Activated naive CD4-positive, alpha-beta T cell treated with anti-CD3 and anti-CD28 coated beads for 36 hours (primary cell): ENCODE data around the gene DLGAP1. TPM values are rescaled to one million over a fixed set of nuclear protein-coding genes. Genes with fewer than 3 reads are reported as not detected.
A peak's percentile ranks its signal among the peaks of the same experiment; 100 is the strongest.

ENCODE experiments used
- CTCF ChIA-PET: fragments of 350-600 bp; sonication (Branson Sonifier 250); formaldehyde crosslinking; loops from one replicate; lab custom pipeline; 2021; ENCODE audit warnings: antibody characterized with exemption; lab: Charles Lee
- DNase-seq: peaks from one replicate; pipeline ENCODE4 v3.0.0-alpha.2; 2020
- H3K27ac Mint-ChIP-seq: one replicate; pipeline ENCODE4 v1.8.0; 2021; ENCODE audit warnings: mild to moderate bottlenecking, mixed read lengths
- H3K27me3 Mint-ChIP-seq: one replicate; pipeline ENCODE4 v1.8.0; 2021; ENCODE audit warnings: low read depth, mixed read lengths
- H3K36me3 Mint-ChIP-seq: one replicate; pipeline ENCODE4 v1.8.0; 2021; ENCODE audit warnings: low read depth, mixed read lengths
- H3K4me1 Mint-ChIP-seq: one replicate; pipeline ENCODE4 v1.8.0; 2021; ENCODE audit warnings: low read depth, mixed read lengths
- H3K4me3 Mint-ChIP-seq: one replicate; pipeline ENCODE4 v1.8.0; 2021; ENCODE audit warnings: mild to moderate bottlenecking, moderate library complexity, mixed read lengths
- H3K9me3 Mint-ChIP-seq: one replicate; pipeline ENCODE4 v1.8.0; 2021; ENCODE audit warnings: mixed read lengths
- intact Hi-C: fragments of 100-400 bp; cut with micrococcal nuclease; formaldehyde crosslinking; loops from one replicate; pipeline ENCODE4 v1.15.1; 2023
- total RNA-seq, 2 experiments: library from RNA; stranded (reverse); gene quantifications; one replicate each; pipeline ENCODE4 v1.2.3, GENCODE V29; 2021

The DLGAP1 gene
- total RNA-seq, 2 experiments from 2014 or later, result not detected

DNA sequence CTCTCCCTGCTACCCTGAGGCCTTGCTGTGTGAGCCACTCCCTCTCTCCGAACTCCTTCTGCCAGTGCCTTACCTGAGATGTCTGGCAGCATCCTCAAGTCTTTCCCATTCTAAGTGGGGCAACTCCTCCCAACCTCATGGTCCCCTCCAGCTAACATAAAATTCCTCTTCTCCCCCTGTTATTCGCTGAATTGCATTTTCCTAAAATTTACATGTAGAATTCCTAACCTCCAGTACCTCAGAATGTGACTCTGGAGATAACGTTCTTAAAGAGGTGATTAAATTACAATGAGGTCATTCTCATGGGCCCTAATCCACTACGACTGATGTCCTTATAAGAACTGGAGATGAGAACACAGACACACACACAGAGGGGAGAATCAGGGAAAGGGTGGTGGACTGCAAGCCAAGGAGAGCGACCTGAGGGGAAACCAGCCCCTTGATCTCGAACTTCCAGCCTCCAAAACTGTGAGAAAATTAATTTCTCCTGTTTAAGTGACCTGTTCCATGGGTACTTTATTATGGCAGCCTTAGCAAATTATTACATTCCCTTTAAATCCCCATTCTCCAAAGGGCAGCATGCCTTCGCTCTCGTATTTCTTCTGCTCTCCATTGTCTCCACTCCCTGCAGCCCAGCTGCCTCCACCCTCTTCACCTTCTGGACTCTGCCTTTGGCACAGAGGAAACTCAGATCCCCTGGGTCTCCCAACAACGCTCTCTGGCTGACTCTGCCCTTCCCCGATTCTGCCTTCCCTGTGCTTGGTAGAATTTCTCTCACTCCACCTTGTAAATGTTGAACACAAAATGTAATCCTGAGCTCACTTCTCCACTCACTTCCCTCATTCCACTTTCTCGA lies 934.6 kb downstream of the DLGAP1 start:
- no peak for DNase-seq
- Mint-ChIP-seq H3K27ac (no peak overlapping the region), H3K4me1 (peaks cover 1% of the 10 kb centered on the region), H3K36me3 (no peaks in the 10 kb centered on the region), H3K9me3 (peaks cover 6% of the 10 kb centered on the region), H3K4me3 (no peak overlapping the region), H3K27me3 (peaks cover 4% of the 10 kb centered on the region)
- intact Hi-C loops, result no loop called here
- CTCF ChIA-PET, result no interaction called here

DNA sequence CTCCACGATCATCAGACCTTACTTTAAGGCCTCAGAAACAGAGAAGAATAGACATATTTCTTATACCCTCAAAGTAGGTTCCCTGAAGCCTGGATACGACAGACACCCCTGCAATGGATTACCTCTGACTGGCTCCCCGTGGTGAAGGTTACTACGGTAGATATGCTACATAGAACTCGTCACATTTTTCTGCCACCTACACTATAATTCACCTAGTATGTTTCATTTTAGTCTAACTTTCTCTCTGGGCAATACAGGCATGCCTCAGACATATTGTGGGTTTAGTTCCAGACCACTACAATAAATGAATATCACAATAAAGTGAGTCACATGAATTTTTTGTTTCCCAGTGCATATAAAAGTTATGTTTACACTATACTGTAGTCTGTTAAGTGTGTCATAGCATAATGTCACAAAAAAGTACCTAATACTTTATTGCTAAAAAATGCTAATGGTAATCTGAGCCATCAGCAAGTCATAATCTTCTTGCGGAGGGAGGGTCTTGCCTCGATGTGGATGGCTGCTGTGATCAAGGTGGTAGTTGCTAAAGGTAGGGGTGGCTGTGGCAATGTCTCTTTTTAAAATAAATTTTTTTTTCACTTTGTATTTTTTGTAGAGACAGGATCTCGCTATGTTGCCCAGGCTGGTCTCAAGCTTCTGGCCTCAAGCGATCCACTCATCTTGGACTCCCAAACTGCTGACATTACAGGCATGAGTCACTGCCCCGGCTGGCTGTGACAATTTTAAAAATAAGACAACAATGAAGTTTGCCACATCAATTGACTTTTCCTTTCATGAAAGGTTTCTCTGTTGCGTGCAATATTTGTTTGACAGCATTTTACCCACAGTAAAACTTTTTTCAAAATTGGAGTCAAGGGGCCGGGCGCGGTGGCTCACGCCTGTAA lies 940.5 kb downstream of the DLGAP1 start:
- H3K4me3 Mint-ChIP-seq, result no peak overlapping the region
- H3K36me3 Mint-ChIP-seq, result no peaks in the 10 kb centered on the region
- intact Hi-C loops, result no loop called here
- CTCF ChIA-PET, result no interaction called here
- no peak for DNase-seq
- H3K9me3 Mint-ChIP-seq, result no peaks in the 10 kb centered on the region
- peaks cover 12% of the 10 kb centered on the region for H3K4me1 Mint-ChIP-seq
- H3K27me3 Mint-ChIP-seq, result peaks cover 4% of the 10 kb centered on the region
- no peak overlapping the region for H3K27ac Mint-ChIP-seq

DNA sequence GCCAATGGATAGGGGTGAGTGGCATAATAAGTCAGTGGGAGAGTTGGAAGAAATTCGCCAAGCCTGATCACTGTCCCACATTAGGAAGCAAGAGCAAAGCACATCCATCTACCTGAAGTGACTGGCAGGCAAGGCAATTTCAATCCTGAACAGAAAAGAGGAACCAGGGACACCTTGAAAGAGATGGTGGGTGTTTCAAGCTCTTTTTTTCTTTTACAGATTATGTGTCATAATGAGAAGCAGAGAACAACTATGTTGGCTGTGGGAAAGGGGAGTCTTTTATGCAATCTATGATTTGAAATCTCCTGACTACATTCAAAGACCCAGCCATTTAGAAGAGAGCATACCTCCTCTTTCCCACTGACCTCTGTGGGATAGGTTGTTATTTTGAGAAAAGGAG lies 941.6 kb downstream of the DLGAP1 start:
- H3K9me3 Mint-ChIP-seq, result no peaks in the 10 kb centered on the region
- CTCF ChIA-PET, result no interaction called here
- no peaks in the 10 kb centered on the region for H3K36me3 Mint-ChIP-seq
- DNase-seq, result no peak
- no peak overlapping the region for H3K27ac Mint-ChIP-seq
- H3K4me3 Mint-ChIP-seq, result no peak overlapping the region
- H3K27me3 Mint-ChIP-seq, result peaks cover 4% of the 10 kb centered on the region
- intact Hi-C loops, result no loop called here
- peaks cover 12% of the 10 kb centered on the region for H3K4me1 Mint-ChIP-seq

DNA sequence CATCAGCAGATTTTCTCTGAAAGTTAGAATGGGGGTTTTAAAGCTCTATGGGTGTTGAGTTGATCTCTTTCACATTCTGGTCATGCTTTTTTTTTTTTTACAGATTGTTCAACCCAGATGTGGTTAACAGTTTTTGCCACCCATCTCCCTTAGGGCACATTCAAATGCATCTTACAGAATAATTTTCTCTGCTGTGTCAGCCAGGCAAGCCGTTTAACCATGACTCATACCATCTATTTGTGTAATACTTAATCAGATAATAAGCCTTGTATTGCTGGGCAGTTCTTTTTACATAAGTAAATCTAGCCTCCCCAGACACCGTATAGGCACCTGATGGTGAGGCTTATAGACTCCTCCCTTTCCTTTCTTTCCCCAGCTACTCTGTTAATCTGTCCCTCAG lies 943.1 kb downstream of the DLGAP1 start:
- Mint-ChIP-seq H3K27ac (no peak overlapping the region), H3K4me3 (no peak overlapping the region), H3K27me3 (no peaks in the 10 kb centered on the region), H3K9me3 (no peaks in the 10 kb centered on the region), H3K36me3 (no peaks in the 10 kb centered on the region), H3K4me1 (peaks cover 12% of the 10 kb centered on the region)
- peak; percentile 10 for DNase-seq
- intact Hi-C loops, result no loop called here
- CTCF ChIA-PET, result interaction anchor here (0.6 kb wide), 1 partner anchor 27 kb away, joined by 3 read pairs; no protein-coding TSS in a partner anchor

DNA sequence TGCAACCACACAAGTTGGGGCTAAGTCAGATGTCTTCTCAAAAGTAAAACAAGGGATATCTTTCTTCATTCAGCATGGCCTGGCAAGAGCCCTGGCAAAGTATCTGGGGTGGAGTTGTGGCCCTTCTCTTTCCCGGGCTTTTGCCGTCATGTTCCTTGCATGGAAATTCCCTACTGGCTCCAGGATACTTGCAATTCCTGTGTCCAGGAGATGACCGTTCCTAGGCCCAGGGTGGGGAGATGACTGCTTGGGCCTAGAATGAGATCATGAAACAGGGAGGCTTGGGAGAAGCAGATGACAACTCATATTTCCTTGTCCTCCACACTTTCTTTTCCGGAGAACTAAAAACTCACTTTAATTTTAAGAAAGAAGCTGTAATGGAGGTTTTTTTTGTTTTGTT lies 944.2 kb downstream of the DLGAP1 start:
- Mint-ChIP-seq H3K27ac (no peak overlapping the region), H3K27me3 (no peaks in the 10 kb centered on the region), H3K36me3 (no peaks in the 10 kb centered on the region), H3K4me3 (no peak overlapping the region), H3K4me1 (peaks cover 12% of the 10 kb centered on the region), H3K9me3 (no peaks in the 10 kb centered on the region)
- no peak for DNase-seq
- CTCF ChIA-PET, result interaction anchor here (0.6 to 1.0 kb wide), 2 partner anchors 29 to 335 kb away, joined by 3 read pairs; no protein-coding TSS in a partner anchor
- intact Hi-C loops, result no loop called here

DNA sequence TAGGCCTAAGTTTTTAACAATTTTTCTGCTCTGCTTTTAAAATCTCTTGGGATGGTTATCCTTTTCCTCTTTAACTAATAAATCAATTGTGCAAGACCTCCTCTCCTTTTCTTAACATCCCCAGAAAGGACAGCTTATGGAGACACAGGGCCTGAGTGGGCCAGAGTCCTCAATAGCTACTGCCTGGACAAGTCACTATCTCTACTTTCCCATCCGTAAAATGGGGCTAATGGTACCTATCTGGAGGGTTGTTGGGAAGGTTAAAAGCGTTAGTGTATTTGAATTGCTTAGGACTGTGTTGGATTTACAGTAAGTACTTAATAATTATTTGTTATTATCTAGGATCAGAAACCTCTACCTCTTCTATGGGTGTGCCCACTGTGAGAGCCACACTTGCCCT lies 945.1 kb downstream of the DLGAP1 start:
- Mint-ChIP-seq H3K27me3 (no peaks in the 10 kb centered on the region), H3K36me3 (no peaks in the 10 kb centered on the region), H3K4me1 (peaks cover 12% of the 10 kb centered on the region), H3K9me3 (no peaks in the 10 kb centered on the region), H3K4me3 (no peak overlapping the region), H3K27ac (no peak overlapping the region)
- DNase-seq, result no peak
- intact Hi-C loops, result no loop called here
- CTCF ChIA-PET, result interaction anchor here (1.0 kb wide), 1 partner anchor 28 kb away, joined by 3 read pairs; no protein-coding TSS in a partner anchor

DNA sequence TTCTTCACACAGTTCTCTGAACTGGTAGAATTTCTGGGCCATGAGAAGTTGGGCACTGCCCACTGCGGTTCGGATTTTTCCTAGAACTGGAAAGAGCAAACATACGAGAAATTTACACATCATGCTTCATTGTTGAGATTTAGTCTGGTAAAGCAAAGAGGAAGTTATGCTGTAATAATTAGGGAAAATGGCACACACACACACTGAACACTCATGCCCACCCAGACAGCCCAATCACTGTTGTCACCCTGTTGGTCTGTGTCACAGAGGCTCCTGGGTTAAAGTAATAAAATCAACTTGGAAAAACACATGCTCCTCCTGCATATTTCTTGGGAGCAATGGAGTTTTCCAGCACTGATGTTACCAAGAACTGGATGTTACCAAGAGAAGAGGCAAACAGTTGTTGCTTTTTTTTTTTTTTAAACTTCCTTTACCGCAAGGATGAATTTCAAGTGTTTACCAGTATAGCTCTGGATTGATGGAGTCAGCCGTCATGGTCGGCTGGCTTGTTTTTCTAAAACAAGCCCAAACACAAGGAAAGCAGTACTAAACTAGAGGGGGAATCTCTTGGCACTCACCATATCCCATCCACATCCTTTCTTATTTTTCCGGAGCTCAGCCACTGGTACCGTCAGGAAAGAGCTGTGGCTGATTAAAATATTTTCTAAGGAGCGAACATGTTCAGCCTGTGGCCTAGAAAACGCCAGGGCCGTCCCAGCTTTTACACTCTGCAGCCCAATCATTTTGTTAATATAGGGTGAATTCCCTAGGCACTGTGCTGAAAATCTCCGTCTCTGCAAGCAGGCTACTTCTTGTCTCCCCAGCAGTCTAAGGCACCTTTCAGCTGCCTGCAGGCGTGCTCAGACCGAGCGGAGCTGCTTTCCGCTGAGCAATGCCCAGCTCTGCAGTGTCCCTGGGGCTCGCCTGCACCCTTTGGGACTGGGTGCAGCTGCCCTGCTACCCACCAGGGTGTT lies 946.2 kb downstream of the DLGAP1 start:
- Mint-ChIP-seq H3K27ac (no peak overlapping the region), H3K9me3 (no peaks in the 10 kb centered on the region), H3K4me3 (no peak overlapping the region), H3K27me3 (no peaks in the 10 kb centered on the region), H3K36me3 (no peaks in the 10 kb centered on the region), H3K4me1 (peaks cover 12% of the 10 kb centered on the region)
- DNase-seq, result no peak
- CTCF ChIA-PET, result interaction anchor here (0.7 to 1.3 kb wide), 3 partner anchors 9 to 76 kb away, joined by 3 to 4 read pairs (median 3); no protein-coding TSS in a partner anchor
- intact Hi-C loops, result no loop called here

DNA sequence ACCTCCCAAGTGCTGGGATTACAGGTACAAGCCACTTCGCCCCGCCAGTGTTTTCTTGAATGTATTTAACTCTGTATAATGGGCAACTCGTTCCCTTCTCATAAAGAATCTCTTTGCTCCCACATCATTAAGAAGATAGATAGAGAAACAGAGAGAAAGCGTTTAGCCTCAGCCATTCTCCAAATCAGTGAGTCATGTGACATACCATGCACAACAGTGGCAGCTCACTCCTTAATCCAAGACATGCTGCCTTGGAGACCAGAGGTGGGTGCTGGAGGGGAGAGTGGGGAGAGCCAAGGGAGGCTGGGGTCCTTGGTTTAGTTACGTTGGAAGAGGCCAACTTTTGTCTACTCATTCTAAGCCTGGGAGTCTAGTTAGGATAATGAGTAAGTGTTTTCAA lies 950.5 kb downstream of the DLGAP1 start:
- Mint-ChIP-seq H3K27me3 (peaks cover 16% of the 10 kb centered on the region), H3K4me1 (peaks cover 8% of the 10 kb centered on the region), H3K4me3 (no peak overlapping the region), H3K36me3 (no peaks in the 10 kb centered on the region), H3K27ac (no peak overlapping the region), H3K9me3 (no peaks in the 10 kb centered on the region)
- no peak for DNase-seq
- intact Hi-C loops, result no loop called here
- CTCF ChIA-PET, result interaction anchor here (1.2 kb wide), 1 partner anchor 161 kb away, joined by 3 read pairs; no protein-coding TSS in a partner anchor

DNA sequence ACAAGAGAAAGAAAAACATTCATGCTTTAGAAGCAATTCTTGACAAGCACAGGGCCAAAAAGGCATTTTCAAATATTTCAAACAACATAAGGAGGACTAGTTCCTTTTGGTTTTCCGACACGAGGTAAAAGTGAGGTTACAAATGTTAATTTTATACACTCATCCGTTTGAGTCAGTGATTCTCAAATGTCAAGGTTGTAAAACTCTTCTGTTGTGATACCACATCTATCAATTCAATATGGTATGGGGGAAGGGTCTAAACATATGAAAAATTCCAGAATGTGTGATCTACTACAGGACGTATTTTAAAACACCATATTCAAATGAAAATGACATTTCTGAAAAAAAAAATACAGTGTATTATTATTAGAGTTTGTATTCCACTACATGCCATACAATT lies 952.5 kb downstream of the DLGAP1 start:
- Mint-ChIP-seq H3K9me3 (no peaks in the 10 kb centered on the region), H3K27ac (no peak overlapping the region), H3K27me3 (peaks cover 29% of the 10 kb centered on the region), H3K4me1 (peaks cover 17% of the 10 kb centered on the region), H3K4me3 (no peak overlapping the region), H3K36me3 (no peaks in the 10 kb centered on the region)
- intact Hi-C loops, result no loop called here
- DNase-seq, result no peak
- CTCF ChIA-PET, result no interaction called here

DNA sequence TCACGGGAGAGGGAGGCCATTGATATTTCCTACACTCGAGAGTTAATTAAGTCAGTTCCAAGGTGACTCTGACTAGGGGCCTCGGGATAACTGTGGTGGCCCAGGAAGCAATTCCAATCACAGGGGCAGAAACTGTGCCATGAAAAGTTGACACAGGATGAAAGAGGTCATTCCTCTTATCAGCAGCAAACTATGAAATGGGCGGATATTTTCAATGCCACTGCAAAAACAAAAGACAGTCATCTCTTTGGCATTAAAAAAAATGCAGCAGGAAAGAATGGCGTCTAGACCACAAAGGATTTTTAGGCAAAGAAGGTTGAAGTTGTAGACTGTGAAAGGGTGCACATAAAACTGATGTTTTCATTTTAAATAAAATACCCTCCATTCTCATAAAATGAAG lies 955.1 kb downstream of the DLGAP1 start:
- H3K9me3 Mint-ChIP-seq, result no peaks in the 10 kb centered on the region
- H3K4me3 Mint-ChIP-seq, result no peak overlapping the region
- H3K27me3 Mint-ChIP-seq, result peaks cover 31% of the 10 kb centered on the region
- no peaks in the 10 kb centered on the region for H3K36me3 Mint-ChIP-seq
- intact Hi-C loops, result no loop called here
- H3K4me1 Mint-ChIP-seq, result peaks cover 22% of the 10 kb centered on the region
- no peak overlapping the region for H3K27ac Mint-ChIP-seq
- DNase-seq, result no peak
- CTCF ChIA-PET, result interaction anchor here (1.0 to 2.7 kb wide), 4 partner anchors 45 to 202 kb away, joined by 3 to 9 read pairs (median 5); no protein-coding TSS in a partner anchor

DNA sequence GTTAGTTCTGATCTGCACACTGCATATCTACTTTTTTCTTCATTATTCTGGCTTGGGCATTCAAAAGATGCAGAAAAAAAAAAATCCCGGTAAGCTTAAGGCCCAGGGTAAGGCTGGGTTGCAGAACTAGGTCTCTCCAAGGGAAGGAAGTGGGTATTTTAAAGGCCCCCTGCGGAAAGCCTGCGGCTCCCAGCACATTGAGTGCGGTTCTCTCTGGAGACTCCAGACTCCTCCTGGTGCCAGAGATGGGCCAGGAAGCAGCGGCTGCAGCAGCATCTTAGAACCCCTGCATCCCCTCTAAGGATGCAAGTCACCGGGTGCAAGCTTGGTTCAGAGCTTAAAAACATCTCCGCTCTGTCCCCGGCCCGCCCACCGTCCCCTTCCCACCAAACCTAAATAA lies 955.6 kb downstream of the DLGAP1 start:
- CTCF ChIA-PET, result interaction anchor here (0.6 to 2.7 kb wide), 5 partner anchors 9 to 176 kb away, joined by 3 to 9 read pairs (median 4); no protein-coding TSS in a partner anchor
- no peak for DNase-seq
- peaks cover 25% of the 10 kb centered on the region for H3K4me1 Mint-ChIP-seq
- H3K4me3 Mint-ChIP-seq, result peak overlapping the region; percentile 52
- peaks cover 31% of the 10 kb centered on the region for H3K27me3 Mint-ChIP-seq
- no peaks in the 10 kb centered on the region for H3K9me3 Mint-ChIP-seq
- H3K36me3 Mint-ChIP-seq, result no peaks in the 10 kb centered on the region
- H3K27ac Mint-ChIP-seq, result no peak overlapping the region
- intact Hi-C loops, result no loop called here
